ENCODE results near the gene FAT1.
"Not testable (repeated sequence)": the region's sequence is repeated elsewhere in the genome, so short reads cannot be mapped to it uniquely, and the experiment has no call there.

The FAT1 gene
- total RNA-seq = 0 to 10.3 (median 0.39) reads per million in 9 experiments

GRCh38 chr4:186723292-186724057 is at the start of gene FAT1:
TSS of gene FAT1 (minus strand) at chr4:186723856. CDS start at chr4:186709827, 14,029 bp downstream.
- Mint-ChIP-seq H3K4me1 (ENCODE audit: low read depth in 2 of 2) (no peaks in the 10 kb centered on the region), H3K36me3 (ENCODE audit: insufficient read depth) (no peaks in the 10 kb centered on the region), H3K4me3 (no peak within 1 kb of the TSS), H3K27me3 (peaks cover 30 to 42% of the 10 kb centered on the region in 2 donors), H3K9me3 (no peaks in the 10 kb centered on the region), H3K27ac (no peak within 1 kb of the TSS)
- ATAC-seq (replicated peaks) (no peak), DNase-seq (no peak)

GRCh38 chr4:186772936-186773487 is 49.4 kb upstream of the FAT1 start:
- ATAC-seq (replicated peaks) = no peak
- peaks cover 6 to 7% of the 10 kb centered on the region in 2 donors for H3K9me3 Mint-ChIP-seq

GRCh38 chr4:186771624-186772023 is 48.0 kb upstream of the FAT1 start:
- Mint-ChIP-seq H3K27ac (no peak overlapping the region), H3K4me1 (ENCODE audit: low read depth in 2 of 2) (no peaks in the 10 kb centered on the region), H3K9me3 (peaks cover 8 to 14% of the 10 kb centered on the region in 2 donors), H3K4me3 (no peak overlapping the region), H3K36me3 (ENCODE audit: insufficient read depth) (no peaks in the 10 kb centered on the region), H3K27me3 (no peaks in the 10 kb centered on the region)
- ATAC-seq (replicated peaks) = no peak
- no peak for DNase-seq

More at GRCh38 chr4:186772936-186773487, 49.4 kb upstream of the FAT1 start:
- DNase-seq = no peak
- H3K4me3 Mint-ChIP-seq = no peak overlapping the region
- no peak overlapping the region for H3K27ac Mint-ChIP-seq
- H3K4me1 Mint-ChIP-seq (ENCODE audit: low read depth in 2 of 2) = no peaks in the 10 kb centered on the region
- H3K27me3 Mint-ChIP-seq = no peaks in the 10 kb centered on the region
- no peaks in the 10 kb centered on the region for H3K36me3 Mint-ChIP-seq (ENCODE audit: insufficient read depth)

GRCh38 chr4:186770481-186771175 is 47.0 kb upstream of the FAT1 start:
- H3K36me3 Mint-ChIP-seq (ENCODE audit: insufficient read depth) = no peaks in the 10 kb centered on the region
- no peaks in the 10 kb centered on the region for H3K4me1 Mint-ChIP-seq (ENCODE audit: low read depth in 2 of 2)
- no peak overlapping the region for H3K27ac Mint-ChIP-seq
- no peak for ATAC-seq (replicated peaks)
- H3K27me3 Mint-ChIP-seq = no peaks in the 10 kb centered on the region
- peaks cover 8 to 9% of the 10 kb centered on the region in 2 donors for H3K9me3 Mint-ChIP-seq
- no peak for DNase-seq
- H3K4me3 Mint-ChIP-seq = no peak overlapping the region

GRCh38 chr4:186767794-186768193 is 44.1 kb upstream of the FAT1 start:
- Mint-ChIP-seq H3K27ac (no peak overlapping the region), H3K4me3 (no peak overlapping the region), H3K4me1 (ENCODE audit: low read depth in 2 of 2) (no peaks in the 10 kb centered on the region), H3K36me3 (ENCODE audit: insufficient read depth) (no peaks in the 10 kb centered on the region), H3K9me3 (peaks cover 7% of the 10 kb centered on the region in 2 donors), H3K27me3 (no peaks in the 10 kb centered on the region)
- DNase-seq (no peak), ATAC-seq (replicated peaks) (no peak)

- Mint-ChIP-seq H3K4me1 (ENCODE audit: low read depth in 2 of 2) (no peaks in the 10 kb centered on the region), H3K4me3 (no peak overlapping the region), H3K9me3 (peaks cover 5 to 7% of the 10 kb centered on the region in 2 donors), H3K36me3 (ENCODE audit: insufficient read depth) (no peaks in the 10 kb centered on the region), H3K27me3 (no peaks in the 10 kb centered on the region), H3K27ac (no peak overlapping the region)
- no peak for DNase-seq
- ATAC-seq (replicated peaks) = no peak
Measured at GRCh38 chr4:186765673-186766546, 42.3 kb upstream of the FAT1 start.

GRCh38 chr4:186765138-186765537 is 41.5 kb upstream of the FAT1 start:
- H3K4me3 Mint-ChIP-seq = no peak overlapping the region
- no peak for DNase-seq
- H3K9me3 Mint-ChIP-seq = peaks cover 5 to 7% of the 10 kb centered on the region in 2 donors
- H3K27ac Mint-ChIP-seq = no peak overlapping the region
- H3K36me3 Mint-ChIP-seq (ENCODE audit: insufficient read depth) = no peaks in the 10 kb centered on the region
- H3K4me1 Mint-ChIP-seq (ENCODE audit: low read depth in 2 of 2) = no peaks in the 10 kb centered on the region
- no peak for ATAC-seq (replicated peaks)
- H3K27me3 Mint-ChIP-seq = no peaks in the 10 kb centered on the region

GRCh38 chr4:186764457-186764856 is 40.8 kb upstream of the FAT1 start:
- no peak for ATAC-seq (replicated peaks)
- Mint-ChIP-seq H3K27ac (no peak overlapping the region), H3K4me3 (no peak overlapping the region)

GRCh38 chr4:186762865-186763264 is 39.2 kb upstream of the FAT1 start:
- no peak overlapping the region for H3K4me3 Mint-ChIP-seq
- no peaks in the 10 kb centered on the region for H3K27me3 Mint-ChIP-seq
- H3K27ac Mint-ChIP-seq = no peak overlapping the region
- ATAC-seq (replicated peaks) (no peak), DNase-seq (no peak)
- no peaks in the 10 kb centered on the region for H3K4me1 Mint-ChIP-seq (ENCODE audit: low read depth in 2 of 2)
- H3K36me3 Mint-ChIP-seq (ENCODE audit: insufficient read depth) = no peaks in the 10 kb centered on the region
- H3K9me3 Mint-ChIP-seq = peaks cover 7 to 13% of the 10 kb centered on the region in 2 donors

More at GRCh38 chr4:186764457-186764856, 40.8 kb upstream of the FAT1 start:
- no peaks in the 10 kb centered on the region for H3K36me3 Mint-ChIP-seq (ENCODE audit: insufficient read depth)
- H3K4me1 Mint-ChIP-seq (ENCODE audit: low read depth in 2 of 2) = no peaks in the 10 kb centered on the region
- peaks cover 6 to 7% of the 10 kb centered on the region in 2 donors for H3K9me3 Mint-ChIP-seq
- DNase-seq = no peak
- H3K27me3 Mint-ChIP-seq = no peaks in the 10 kb centered on the region

GRCh38 chr4:186762361-186762760 is 38.7 kb upstream of the FAT1 start:
- no peaks in the 10 kb centered on the region for H3K4me1 Mint-ChIP-seq (ENCODE audit: low read depth in 2 of 2)
- peaks cover 6 to 11% of the 10 kb centered on the region in 2 donors for H3K9me3 Mint-ChIP-seq
- no peak overlapping the region for H3K27ac Mint-ChIP-seq
- no peak overlapping the region for H3K4me3 Mint-ChIP-seq
- DNase-seq (no peak), ATAC-seq (replicated peaks) (no peak)
- no peaks in the 10 kb centered on the region for H3K36me3 Mint-ChIP-seq (ENCODE audit: insufficient read depth)
- no peaks in the 10 kb centered on the region for H3K27me3 Mint-ChIP-seq

GRCh38 chr4:186761956-186762355 is 38.3 kb upstream of the FAT1 start:
- H3K36me3 Mint-ChIP-seq (ENCODE audit: insufficient read depth); H3K4me1 Mint-ChIP-seq (ENCODE audit: low read depth in 2 of 2); DNase-seq; ATAC-seq (replicated peaks); H3K27me3 Mint-ChIP-seq; H3K27ac Mint-ChIP-seq; H3K4me3 Mint-ChIP-seq: not testable (repeated sequence)
- peaks cover 8 to 11% of the 10 kb centered on the region in 2 donors for H3K9me3 Mint-ChIP-seq

- DNase-seq (no peak), ATAC-seq (replicated peaks) (no peak)
- Mint-ChIP-seq H3K4me3 (no peak overlapping the region), H3K27me3 (no peaks in the 10 kb centered on the region), H3K4me1 (ENCODE audit: low read depth in 2 of 2) (no peaks in the 10 kb centered on the region), H3K27ac (no peak overlapping the region), H3K9me3 (peaks cover 11 to 14% of the 10 kb centered on the region in 2 donors), H3K36me3 (ENCODE audit: insufficient read depth) (no peaks in the 10 kb centered on the region)
Measured at GRCh38 chr4:186761393-186761792, 37.7 kb upstream of the FAT1 start.

GRCh38 chr4:186760576-186760975 is 36.9 kb upstream of the FAT1 start:
- Mint-ChIP-seq H3K36me3 (ENCODE audit: insufficient read depth) (no peaks in the 10 kb centered on the region), H3K9me3 (peaks cover 11 to 22% of the 10 kb centered on the region in 2 donors), H3K4me1 (ENCODE audit: low read depth in 2 of 2) (no peaks in the 10 kb centered on the region), H3K4me3 (no peak overlapping the region), H3K27me3 (no peaks in the 10 kb centered on the region), H3K27ac (no peak overlapping the region)
- ATAC-seq (replicated peaks) (no peak), DNase-seq (no peak)

Measured in effector memory CD8-positive, alpha-beta T cell (primary cell).